Stimulated activated CD4-positive, alpha-beta T cell treated with anti-CD3 and anti-CD28 coated beads, Interleukin-15, amount 100 ng/mL, for 1 hour (primary cell): ENCODE measurements around the gene ADARB1.
A peak's percentile ranks its signal among the peaks of the same experiment; 100 is the strongest.

Source experiments
- DNase-seq, 2 donors: peaks; one replicate each; pipeline ENCODE4 v3.0.0-alpha.2; 2020; ENCODE audit warnings: low read depth in 1 of 2, low spot score in 1 of 2

Gene ADARB1

GRCh38 chr21:45220714-45221490 lies 146.5 kb downstream of the ADARB1 start:
- DNase-seq: no peak

GRCh38 chr21:45222001-45222400 lies 147.6 kb downstream of the ADARB1 start:
- no peak for DNase-seq

GRCh38 chr21:45223236-45224185 lies 149.1 kb downstream of the ADARB1 start:
- DNase-seq: no peak

GRCh38 chr21:45224189-45224938 lies 150.0 kb downstream of the ADARB1 start:
- DNase-seq: peak in 1 of 2 donors; percentile 46

- DNase-seq: no peak
Observed at GRCh38 chr21:45225041-45225740, 150.8 kb downstream of the ADARB1 start.

- DNase-seq: no peak
Observed at GRCh38 chr21:45225741-45226327, 151.5 kb downstream of the ADARB1 start.

GRCh38 chr21:45226540-45227326 lies 152.4 kb downstream of the ADARB1 start:
- no peak for DNase-seq

- no peak for DNase-seq
Observed at GRCh38 chr21:45227735-45228134, 153.4 kb downstream of the ADARB1 start.

GRCh38 chr21:45228171-45228641 lies 153.8 kb downstream of the ADARB1 start:
- peak; percentile 31 for DNase-seq

- no peak for DNase-seq
Observed at GRCh38 chr21:45228656-45229240, 154.4 kb downstream of the ADARB1 start.

GRCh38 chr21:45231705-45232104 lies 157.3 kb downstream of the ADARB1 start:
- DNase-seq: no peak

- DNase-seq: no peak
Observed at GRCh38 chr21:45234127-45234526, 159.7 kb downstream of the ADARB1 start.

GRCh38 chr21:45234965-45235364 lies 160.6 kb downstream of the ADARB1 start:
- DNase-seq: no peak

GRCh38 chr21:45235488-45235887 lies 161.1 kb downstream of the ADARB1 start:
- DNase-seq: no peak

GRCh38 chr21:45236481-45236880 lies 162.1 kb downstream of the ADARB1 start:
- no peak for DNase-seq

GRCh38 chr21:45237401-45237800 lies 163.0 kb downstream of the ADARB1 start:
- no peak for DNase-seq

- no peak for DNase-seq
Observed at GRCh38 chr21:45241357-45241756, 167.0 kb downstream of the ADARB1 start.

GRCh38 chr21:45243603-45244002 lies 169.2 kb downstream of the ADARB1 start:
- DNase-seq: no peak

GRCh38 chr21:45244799-45245340 lies 170.5 kb downstream of the ADARB1 start:
- DNase-seq: no peak
